Astrocyte of the spinal cord (primary cell): ENCODE results near the gene UBAP1L.
A peak's percentile ranks its signal among the peaks of the same experiment; 100 is the strongest.
"Not testable (repeated sequence)": the region's sequence is repeated elsewhere in the genome, so short reads cannot be mapped to it uniquely, and the experiment has no call there.

Experiments
- DNase-seq: peaks from one replicate; pipeline ENCODE4 v3.0.0; 2011; ENCODE audit warnings: low read depth, low spot score
- H3K4me3 ChIP-seq: 2 replicates; pipeline ENCODE4 v1.5.1; 2011; ENCODE audit warnings: low read depth, mild to moderate bottlenecking, low read length, moderate library complexity
- in situ Hi-C: cut with HindIII; loops from 2 replicates; pipeline ENCODE4 v1.10.0; 2017; ENCODE audit warnings: low sequenced_read_pairs
- TF ChIP-seq, protein P1 (sequence below): IDR thresholded peaks from 2 replicates; pipeline ENCODE4 v1.5.1; 2012; ENCODE audit warnings: low read depth, mild to moderate bottlenecking, low read length, inconsistent platforms

The UBAP1L gene

DNA sequence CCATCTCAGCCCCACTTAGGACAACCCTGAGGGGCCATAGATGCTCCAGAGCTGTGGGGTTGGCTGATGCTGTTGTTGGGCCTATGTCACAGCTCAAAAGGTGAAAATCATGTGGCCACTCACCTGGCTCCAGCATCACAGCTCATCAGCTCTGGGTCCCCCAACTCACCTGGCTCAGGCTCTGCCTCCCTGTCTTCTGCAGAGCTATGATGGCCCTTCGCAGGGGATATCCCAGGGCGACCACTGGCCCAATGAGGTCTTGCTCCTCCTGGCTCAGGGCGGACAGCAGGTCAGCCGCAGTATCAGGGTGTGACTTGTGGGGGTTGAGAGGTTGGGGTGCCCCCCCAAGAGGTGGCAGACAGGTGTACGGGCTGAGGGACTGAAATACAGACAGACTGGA lies 15.7 kb downstream of the UBAP1L start:
- DNase-seq: no peak
- no peak overlapping the region for H3K4me3 ChIP-seq
- in situ Hi-C loops: no loop called here
- TF ChIP-seq, protein P1, sequence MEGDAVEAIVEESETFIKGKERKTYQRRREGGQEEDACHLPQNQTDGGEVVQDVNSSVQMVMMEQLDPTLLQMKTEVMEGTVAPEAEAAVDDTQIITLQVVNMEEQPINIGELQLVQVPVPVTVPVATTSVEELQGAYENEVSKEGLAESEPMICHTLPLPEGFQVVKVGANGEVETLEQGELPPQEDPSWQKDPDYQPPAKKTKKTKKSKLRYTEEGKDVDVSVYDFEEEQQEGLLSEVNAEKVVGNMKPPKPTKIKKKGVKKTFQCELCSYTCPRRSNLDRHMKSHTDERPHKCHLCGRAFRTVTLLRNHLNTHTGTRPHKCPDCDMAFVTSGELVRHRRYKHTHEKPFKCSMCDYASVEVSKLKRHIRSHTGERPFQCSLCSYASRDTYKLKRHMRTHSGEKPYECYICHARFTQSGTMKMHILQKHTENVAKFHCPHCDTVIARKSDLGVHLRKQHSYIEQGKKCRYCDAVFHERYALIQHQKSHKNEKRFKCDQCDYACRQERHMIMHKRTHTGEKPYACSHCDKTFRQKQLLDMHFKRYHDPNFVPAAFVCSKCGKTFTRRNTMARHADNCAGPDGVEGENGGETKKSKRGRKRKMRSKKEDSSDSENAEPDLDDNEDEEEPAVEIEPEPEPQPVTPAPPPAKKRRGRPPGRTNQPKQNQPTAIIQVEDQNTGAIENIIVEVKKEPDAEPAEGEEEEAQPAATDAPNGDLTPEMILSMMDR: no peak

DNA sequence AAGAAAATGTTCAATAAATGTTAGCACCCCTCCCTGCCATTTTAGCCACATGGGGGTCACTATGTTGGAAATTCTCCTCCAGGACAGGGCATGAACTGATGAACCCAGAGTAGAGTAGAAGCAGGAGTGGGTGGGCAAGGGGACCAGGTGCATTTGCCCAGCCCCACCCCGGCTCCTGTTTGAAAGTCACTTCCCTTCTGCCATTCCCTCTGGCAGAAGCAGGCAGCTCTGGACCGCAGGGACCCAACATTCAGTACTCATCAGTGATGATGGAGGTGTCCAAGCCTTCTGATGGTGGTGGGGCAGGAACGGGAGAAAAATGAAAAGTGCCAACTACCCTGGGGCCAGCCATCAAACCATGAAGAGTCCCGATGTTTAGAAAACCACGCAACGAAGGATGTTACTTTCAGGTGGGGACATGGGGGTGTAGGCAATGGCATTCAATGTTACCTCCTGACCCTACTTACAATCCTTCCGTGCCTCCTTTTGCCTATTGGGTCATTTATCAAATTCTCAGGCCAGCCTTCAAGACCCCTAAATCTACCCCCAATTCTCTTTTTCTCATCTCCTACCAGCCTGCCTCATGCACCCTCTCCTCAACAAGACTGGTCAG lies 17.2 kb downstream of the UBAP1L start:
- no peak overlapping the region for H3K4me3 ChIP-seq
- TF ChIP-seq, protein P1: no peak
- in situ Hi-C loops: no loop called here
- DNase-seq: no peak

- peak; percentile 41 for DNase-seq
- in situ Hi-C loops: no loop called here
- no peak overlapping the region for H3K4me3 ChIP-seq
- TF ChIP-seq, protein P1: no peak
Observed at GRCh38 chr15:65096481-65097385, 18.3 kb downstream of the UBAP1L start.

DNA sequence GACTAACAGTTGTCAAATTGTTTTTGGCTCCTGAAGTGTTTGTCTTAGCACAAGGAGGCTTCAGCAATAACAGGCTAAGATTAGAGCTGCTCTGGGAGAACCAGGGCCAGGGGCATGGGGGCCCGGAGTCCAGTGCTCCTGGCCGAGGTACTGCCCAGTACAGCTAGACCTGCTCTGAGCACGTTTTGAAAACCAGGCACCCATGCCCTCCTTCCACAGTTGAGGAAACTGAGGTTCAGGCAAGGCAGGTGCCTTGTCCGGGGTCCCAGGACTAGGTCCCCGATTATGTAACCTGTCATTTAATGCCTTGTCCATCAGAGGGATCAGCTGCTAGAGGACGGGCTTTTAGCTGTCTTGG lies 19.3 kb downstream of the UBAP1L start:
- in situ Hi-C loops: no loop called here
- no peak overlapping the region for H3K4me3 ChIP-seq
- DNase-seq: no peak
- TF ChIP-seq, protein P1: no peak

GRCh38 chr15:65095011-65095746 lies 19.8 kb downstream of the UBAP1L start:
- in situ Hi-C loops: no loop called here
- H3K4me3 ChIP-seq: no peak overlapping the region
- no peak for DNase-seq
- TF ChIP-seq, protein P1: no peak

GRCh38 chr15:65094294-65094995 lies 20.6 kb downstream of the UBAP1L start:
- H3K4me3 ChIP-seq: no peak overlapping the region
- in situ Hi-C loops: no loop called here
- TF ChIP-seq, protein P1: no peak
- DNase-seq: no peak

- DNase-seq, H3K4me3 ChIP-seq, in situ Hi-C loops: not testable (repeated sequence)
Observed at GRCh38 chr15:65093793-65094170, 21.2 kb downstream of the UBAP1L start.
